GM19372 (cell line): ENCODE data around the gene UBC.
"Not testable (repeated sequence)": the region's sequence is repeated elsewhere in the genome, so short reads cannot be mapped to it uniquely, and the experiment has no call there.

Experiments
- ATAC-seq: cut with Tn5 transposase; IDR thresholded peaks from one replicate; pipeline ENCODE4 v1.9.1; 2021; ENCODE audit warnings: mild to moderate bottlenecking, low read depth, moderate library complexity; ENCODE audit not compliant: unreplicated experiment

UBC gene

GRCh38 chr12:124916374-124917134 lies 2.1 kb upstream of the UBC start:
- ATAC-seq = no peak

- ATAC-seq = no peak
These were observed 1.1 kb upstream of the UBC start for GRCh38 chr12:124915239-124916236.

GRCh38 chr12:124913474-124914391 lies 717 bp downstream of the UBC start:
- ATAC-seq = peak; percentile 29

- ATAC-seq = not testable (repeated sequence)
These were observed 1.7 kb downstream of the UBC start for GRCh38 chr12:124912529-124913287.

GRCh38 chr12:124911521-124911920 lies 2.9 kb downstream of the UBC start:
- not testable (repeated sequence) for ATAC-seq

GRCh38 chr12:124910561-124911478 lies 3.6 kb downstream of the UBC start:
- no peak for ATAC-seq

- ATAC-seq = no peak
These were observed 4.5 kb downstream of the UBC start for GRCh38 chr12:124909831-124910560.

GRCh38 chr12:124906606-124907261 lies 7.7 kb downstream of the UBC start:
- ATAC-seq = peak; percentile 63

- ATAC-seq = no peak
These were observed 9.9 kb downstream of the UBC start for GRCh38 chr12:124904306-124905098.

GRCh38 chr12:124902916-124903315 lies 11.5 kb downstream of the UBC start:
- ATAC-seq = no peak

- no peak for ATAC-seq
These were observed 13.4 kb downstream of the UBC start for GRCh38 chr12:124901003-124901402.

GRCh38 chr12:124900345-124900795 lies 14.1 kb downstream of the UBC start:
- ATAC-seq = not testable (repeated sequence)

- no peak for ATAC-seq
These were observed 15.5 kb downstream of the UBC start for GRCh38 chr12:124898923-124899294.

- ATAC-seq = no peak
These were observed 16.1 kb downstream of the UBC start for GRCh38 chr12:124898200-124898922.

- ATAC-seq = no peak
These were observed 18.0 kb downstream of the UBC start for GRCh38 chr12:124896461-124896860.
